ENCODE measurements around the gene TMEM200A. TPM values are rescaled to one million over a fixed set of nuclear protein-coding genes. Genes with fewer than 3 reads are reported as not detected.
A peak's percentile ranks its signal among the peaks of the same experiment; 100 is the strongest.

Gene TMEM200A
- total RNA-seq: 17.1 and 20.0 TPM in 2 replicates

DNA sequence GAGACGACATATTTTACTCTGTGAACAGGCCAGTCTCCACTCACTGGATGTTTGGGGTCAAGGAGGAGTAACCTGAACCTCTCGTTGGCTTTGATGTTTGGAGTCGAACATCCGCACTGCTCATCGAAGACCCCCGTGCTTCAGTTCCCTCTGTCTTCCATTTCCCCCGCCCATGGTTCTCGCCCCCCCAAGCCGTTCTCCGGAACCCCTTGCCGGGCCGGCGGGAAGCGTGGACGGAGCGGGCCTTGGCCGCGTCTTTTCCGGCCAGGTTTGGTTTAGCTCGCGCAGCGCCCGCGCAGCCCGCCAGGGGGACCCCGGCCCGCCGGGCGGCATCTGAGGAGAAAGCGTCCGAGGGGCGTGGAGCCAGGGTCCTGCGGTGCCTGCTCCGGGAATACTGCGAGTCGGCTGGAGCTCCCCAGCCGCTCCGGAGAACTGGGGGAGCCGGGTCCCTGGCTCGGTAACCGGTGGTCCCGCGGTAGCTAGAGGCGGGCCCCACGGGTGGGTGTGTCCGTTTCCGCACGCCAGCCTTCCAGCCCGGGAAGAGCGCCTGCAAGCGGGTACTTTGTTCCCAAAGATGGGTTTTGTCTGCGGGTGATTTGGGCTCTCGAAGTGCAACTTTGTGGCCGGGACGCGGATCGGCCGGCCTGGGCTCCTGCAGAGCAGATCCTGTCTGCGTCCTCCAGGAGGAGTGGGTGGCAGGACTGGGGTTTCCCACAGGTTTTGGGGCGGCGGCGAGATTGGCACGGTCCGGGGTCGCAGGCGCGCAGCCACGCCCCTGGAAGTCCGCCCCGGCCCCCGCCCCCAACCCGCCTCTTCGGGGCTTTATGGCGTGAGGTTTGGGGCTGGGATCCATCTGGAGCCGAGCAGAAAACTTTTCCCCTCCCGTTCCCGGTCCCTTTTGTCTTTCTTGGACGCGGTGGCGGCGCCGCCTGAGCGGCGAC, at the start of gene TMEM200A:
TMEM200A (plus strand) TSS at position 852 of the 941 bp plus-strand sequence. CDS start 74,406 bp downstream, outside the sequence.
- TF ChIP-seq, protein P1, sequence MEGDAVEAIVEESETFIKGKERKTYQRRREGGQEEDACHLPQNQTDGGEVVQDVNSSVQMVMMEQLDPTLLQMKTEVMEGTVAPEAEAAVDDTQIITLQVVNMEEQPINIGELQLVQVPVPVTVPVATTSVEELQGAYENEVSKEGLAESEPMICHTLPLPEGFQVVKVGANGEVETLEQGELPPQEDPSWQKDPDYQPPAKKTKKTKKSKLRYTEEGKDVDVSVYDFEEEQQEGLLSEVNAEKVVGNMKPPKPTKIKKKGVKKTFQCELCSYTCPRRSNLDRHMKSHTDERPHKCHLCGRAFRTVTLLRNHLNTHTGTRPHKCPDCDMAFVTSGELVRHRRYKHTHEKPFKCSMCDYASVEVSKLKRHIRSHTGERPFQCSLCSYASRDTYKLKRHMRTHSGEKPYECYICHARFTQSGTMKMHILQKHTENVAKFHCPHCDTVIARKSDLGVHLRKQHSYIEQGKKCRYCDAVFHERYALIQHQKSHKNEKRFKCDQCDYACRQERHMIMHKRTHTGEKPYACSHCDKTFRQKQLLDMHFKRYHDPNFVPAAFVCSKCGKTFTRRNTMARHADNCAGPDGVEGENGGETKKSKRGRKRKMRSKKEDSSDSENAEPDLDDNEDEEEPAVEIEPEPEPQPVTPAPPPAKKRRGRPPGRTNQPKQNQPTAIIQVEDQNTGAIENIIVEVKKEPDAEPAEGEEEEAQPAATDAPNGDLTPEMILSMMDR (IDR thresholded peaks at IDR 0.05; ENCODE audit: insufficient read depth, low read length, poor library complexity, severe bottlenecking): peak; percentile 70
- H3K4me3 ChIP-seq (ENCODE audit: low read depth, low read length): peak within 1 kb of the TSS; percentile 88
- no peak for DNase-seq (ENCODE audit: low read depth)
- no peaks in the 10 kb centered on the region for H3K27me3 ChIP-seq (ENCODE audit: control insufficient read depth, insufficient read depth, low read length)
- H3K36me3 ChIP-seq (ENCODE audit: control insufficient read depth, insufficient read depth, low read length): no peaks in the 10 kb centered on the region

DNA sequence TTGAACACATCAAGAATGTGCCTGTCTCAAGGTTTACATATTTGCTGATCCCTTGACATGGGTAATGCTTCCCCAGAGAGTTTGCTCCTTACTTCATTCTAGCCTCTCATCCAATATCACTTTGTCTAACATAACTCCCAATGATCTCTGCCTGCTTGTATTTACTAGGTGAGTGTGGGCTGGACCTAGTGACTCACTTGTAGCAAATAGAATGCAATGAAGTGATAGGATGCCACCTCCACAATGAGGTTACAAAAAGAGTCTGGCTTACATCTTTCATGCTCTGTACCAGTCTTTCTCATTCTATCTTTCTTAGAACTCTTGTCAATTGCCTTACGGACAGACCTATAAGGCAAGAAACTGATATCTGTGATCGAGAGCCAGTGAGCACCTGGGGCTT, 44.9 kb upstream of the TMEM200A start:
- DNase-seq (ENCODE audit: low read depth): no peak
- Histone ChIP-seq H3K27me3 (ENCODE audit: control insufficient read depth, insufficient read depth, low read length) (no peaks in the 10 kb centered on the region), H3K36me3 (ENCODE audit: control insufficient read depth, insufficient read depth, low read length) (no peaks in the 10 kb centered on the region), H3K4me3 (ENCODE audit: low read depth, low read length) (no peak overlapping the region)
- TF ChIP-seq, protein P1 (IDR thresholded peaks at IDR 0.05; ENCODE audit: insufficient read depth, low read length, poor library complexity, severe bottlenecking): no peak

DNA sequence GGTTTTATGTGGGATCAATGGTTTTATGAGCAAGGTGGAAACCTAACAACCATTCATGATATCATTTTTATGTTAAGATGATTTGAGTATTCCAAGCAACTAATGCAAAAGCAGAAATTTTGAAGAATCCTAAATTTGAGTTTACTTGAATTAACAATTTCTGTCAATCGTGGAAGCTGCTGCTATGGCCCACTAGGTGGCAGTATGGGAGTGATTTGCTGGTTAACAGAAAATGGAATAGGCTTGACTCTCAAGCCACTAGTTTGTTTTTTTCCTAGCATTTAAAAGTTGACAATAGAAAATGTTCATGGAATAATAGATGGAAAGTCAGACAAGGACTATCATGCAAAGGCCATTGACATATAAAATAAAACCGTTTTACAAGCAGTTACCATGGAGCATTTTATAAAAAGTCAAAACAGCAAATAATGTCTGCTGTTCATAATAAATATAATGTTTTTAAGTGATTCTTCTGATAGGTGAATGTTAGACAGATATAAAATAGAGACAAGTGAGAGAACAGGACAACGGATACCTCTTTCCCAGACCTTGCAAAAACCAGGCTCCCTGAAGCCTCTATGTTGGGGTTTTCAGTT, 43.0 kb upstream of the TMEM200A start:
- TF ChIP-seq, protein P1 (IDR thresholded peaks at IDR 0.05; ENCODE audit: insufficient read depth, low read length, poor library complexity, severe bottlenecking): peak; percentile 89
- no peaks in the 10 kb centered on the region for H3K27me3 ChIP-seq (ENCODE audit: control insufficient read depth, insufficient read depth, low read length)
- H3K36me3 ChIP-seq (ENCODE audit: control insufficient read depth, insufficient read depth, low read length): no peaks in the 10 kb centered on the region
- H3K4me3 ChIP-seq (ENCODE audit: low read depth, low read length): no peak overlapping the region
- DNase-seq (ENCODE audit: low read depth): no peak

DNA sequence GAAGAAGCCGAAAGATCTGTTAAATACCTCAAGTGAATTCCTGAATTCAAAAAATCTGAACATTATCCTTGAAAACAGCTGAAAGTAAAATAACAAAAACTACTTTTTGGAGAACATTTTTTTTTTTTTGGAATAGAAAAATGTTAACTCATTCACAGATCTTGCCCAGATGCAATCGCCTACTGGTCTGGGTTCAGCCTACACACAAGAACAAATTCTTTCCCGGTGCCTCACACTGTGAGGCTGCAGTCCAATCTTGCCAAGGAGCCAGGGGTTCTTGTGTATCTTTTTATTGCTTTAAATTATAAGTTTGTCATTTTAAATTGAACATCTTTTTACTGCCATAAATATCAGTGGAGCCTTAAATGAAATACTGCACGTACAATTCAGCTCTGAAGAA, 41.2 kb upstream of the TMEM200A start:
- TF ChIP-seq, protein P1 (IDR thresholded peaks at IDR 0.05; ENCODE audit: insufficient read depth, low read length, poor library complexity, severe bottlenecking): no peak
- H3K4me3 ChIP-seq (ENCODE audit: low read depth, low read length): no peak overlapping the region
- DNase-seq (ENCODE audit: low read depth): no peak
- H3K27me3 ChIP-seq (ENCODE audit: control insufficient read depth, insufficient read depth, low read length): no peaks in the 10 kb centered on the region
- H3K36me3 ChIP-seq (ENCODE audit: control insufficient read depth, insufficient read depth, low read length): no peaks in the 10 kb centered on the region

DNA sequence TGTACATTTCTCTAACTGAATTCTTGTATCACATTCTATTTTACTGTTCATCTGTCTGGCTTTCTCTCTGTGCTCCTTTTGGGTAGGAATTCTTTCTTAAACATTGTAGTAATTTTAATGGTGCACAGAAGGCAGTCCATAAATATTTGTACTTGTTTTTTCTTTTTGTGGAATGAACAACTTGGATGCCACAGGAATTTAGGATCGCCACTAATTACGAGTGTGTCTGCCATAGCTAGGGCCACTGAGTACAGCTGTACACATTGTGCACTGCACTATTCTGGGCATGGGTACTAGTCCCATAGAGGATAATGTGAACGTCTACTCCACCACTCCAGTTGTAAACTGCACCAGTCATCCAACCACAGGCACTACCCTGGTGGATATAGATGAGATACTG, 39.3 kb upstream of the TMEM200A start:
- Histone ChIP-seq H3K36me3 (ENCODE audit: control insufficient read depth, insufficient read depth, low read length) (no peaks in the 10 kb centered on the region), H3K4me3 (ENCODE audit: low read depth, low read length) (no peak overlapping the region), H3K27me3 (ENCODE audit: control insufficient read depth, insufficient read depth, low read length) (no peaks in the 10 kb centered on the region)
- TF ChIP-seq, protein P1 (IDR thresholded peaks at IDR 0.05; ENCODE audit: insufficient read depth, low read length, poor library complexity, severe bottlenecking): no peak
- no peak for DNase-seq (ENCODE audit: low read depth)
